H9 (cell line): ENCODE measurements around the gene FBXL7. TPM values are rescaled to one million over a fixed set of nuclear protein-coding genes. Genes with fewer than 3 reads are reported as not detected.

ENCODE experiments used
- DNase-seq: peaks from one replicate; pipeline ENCODE4 v3.0.0-alpha.2; 2017
- H2AFZ ChIP-seq: one replicate; pipeline ENCODE4 v1.6.1; 2013; ENCODE audit warnings: mild to moderate bottlenecking, low read length, control low read depth, moderate library complexity
- H2AK5ac ChIP-seq: 2 replicates; pipeline ENCODE4 v1.6.1; 2013; ENCODE audit warnings: low read length, control low read depth, mixed read lengths; ENCODE audit not compliant: insufficient read length
- H2BK120ac ChIP-seq: one replicate; pipeline ENCODE4 v1.6.1; 2013; ENCODE audit warnings: low read depth, mild to moderate bottlenecking, low read length, control low read depth, inconsistent platforms; ENCODE audit not compliant: poor library complexity, severe bottlenecking
- H2BK12ac ChIP-seq: 2 replicates; pipeline ENCODE4 v1.6.1; 2013; ENCODE audit warnings: low read length, control low read depth, mixed read lengths, low read depth; ENCODE audit not compliant: insufficient read length
- H2BK15ac ChIP-seq: 2 replicates; pipeline ENCODE4 v1.6.1; 2013; ENCODE audit warnings: low read depth, low read length, control low read depth
- H2BK20ac ChIP-seq: one replicate; pipeline ENCODE4 v1.6.1; 2013; ENCODE audit warnings: low read depth, mild to moderate bottlenecking, low read length, control low read depth, inconsistent platforms; ENCODE audit not compliant: poor library complexity, severe bottlenecking
- H2BK5ac ChIP-seq: 2 replicates; pipeline ENCODE4 v1.6.1; 2013; ENCODE audit warnings: low read length, control low read depth, mixed read lengths; ENCODE audit not compliant: insufficient read length
- H3K14ac ChIP-seq: 2 replicates; pipeline ENCODE4 v1.6.1; 2013; ENCODE audit warnings: low read length, control low read depth; ENCODE audit not compliant: insufficient read depth
- H3K18ac ChIP-seq: 2 replicates; pipeline ENCODE4 v1.6.1; 2013; ENCODE audit warnings: low read depth, mild to moderate bottlenecking, mixed read lengths, low read length, control low read depth; ENCODE audit not compliant: insufficient read length
- H3K23ac ChIP-seq: 2 replicates; pipeline ENCODE4 v1.6.1; 2013; ENCODE audit warnings: low read length, control low read depth, mixed read lengths, low read depth; ENCODE audit not compliant: insufficient read length
- H3K23me2 ChIP-seq: 2 replicates; pipeline ENCODE4 v1.6.1; 2013; ENCODE audit warnings: low read depth, mild to moderate bottlenecking, mixed read lengths, low read length, control low read depth; ENCODE audit not compliant: insufficient read length, poor library complexity, severe bottlenecking
- H3K27ac ChIP-seq: 2 replicates; pipeline ENCODE4 v1.5.1; 2013; ENCODE audit warnings: low read length, control low read depth, mixed read lengths, low read depth; ENCODE audit not compliant: insufficient read length
- H3K27me3 ChIP-seq: 2 replicates; pipeline ENCODE4 v1.6.1; 2013; ENCODE audit warnings: low read length, control low read depth, inconsistent platforms; ENCODE audit not compliant: insufficient read depth
- H3K4ac ChIP-seq: 2 replicates; pipeline ENCODE4 v1.6.1; 2013; ENCODE audit warnings: low read depth, mild to moderate bottlenecking, control low read depth, inconsistent platforms, low read length, moderate library complexity
- H3K4me1 ChIP-seq: 2 replicates; pipeline ENCODE4 v1.6.1; 2013; ENCODE audit warnings: low read length, control low read depth, inconsistent platforms; ENCODE audit not compliant: insufficient read depth
- H3K4me2 ChIP-seq: 2 replicates; pipeline ENCODE4 v1.6.1; 2013; ENCODE audit warnings: low read length, control low read depth, mixed read lengths; ENCODE audit not compliant: insufficient read length, insufficient read depth
- H3K56ac ChIP-seq: 2 replicates; pipeline ENCODE4 v1.6.1; 2013; ENCODE audit warnings: low read depth, mild to moderate bottlenecking, mixed read lengths, low read length, control low read depth; ENCODE audit not compliant: insufficient read length
- H3K79me1 ChIP-seq: 2 replicates; pipeline ENCODE4 v1.6.1; 2013; ENCODE audit warnings: low read depth, mild to moderate bottlenecking, moderate library complexity, low read length, control low read depth, inconsistent platforms; ENCODE audit not compliant: insufficient read depth, poor library complexity, severe bottlenecking
- H3K79me2 ChIP-seq: 2 replicates; pipeline ENCODE4 v1.6.1; 2013; ENCODE audit warnings: low read length, control low read depth, inconsistent platforms; ENCODE audit not compliant: insufficient read depth
- H3K9ac ChIP-seq: 2 replicates; pipeline ENCODE4 v1.6.1; 2013; ENCODE audit warnings: low read length, control low read depth, mixed read lengths; ENCODE audit not compliant: insufficient read length; ENCODE audit errors: extremely low read depth
- H3K9me3 ChIP-seq: one replicate; pipeline ENCODE4 v1.6.1; 2013; ENCODE audit warnings: low read depth, low read length, inconsistent platforms; ENCODE audit not compliant: control insufficient read depth
- H3T11ph ChIP-seq: one replicate; pipeline ENCODE4 v1.6.1; 2013; ENCODE audit warnings: mild to moderate bottlenecking, low read length, control low read depth, inconsistent platforms
- H4K20me1 ChIP-seq: one replicate; pipeline ENCODE4 v1.6.1; 2013; ENCODE audit not compliant: control insufficient read depth, insufficient read length, insufficient read depth
- H4K5ac ChIP-seq: 2 replicates; pipeline ENCODE4 v1.6.1; 2013; ENCODE audit warnings: low read depth, mild to moderate bottlenecking, mixed read lengths, low read length, control low read depth; ENCODE audit not compliant: insufficient read length
- H4K8ac ChIP-seq: replicated peaks from 2 replicates; pipeline ENCODE4 v1.6.1; 2013; ENCODE audit warnings: low read length, control low read depth, mixed read lengths, low read depth; ENCODE audit not compliant: insufficient read length
- H4K91ac ChIP-seq: 2 replicates; pipeline ENCODE4 v1.6.1; 2013; ENCODE audit warnings: low read depth, mild to moderate bottlenecking, moderate library complexity, mixed read lengths, low read length, control low read depth; ENCODE audit not compliant: insufficient read length
- H3K27ac Mint-ChIP-seq, 3 experiments: 2 replicates in 2 of 3; 3 replicates in 1 of 3; pipeline ENCODE4 v1.8.0; 2020 to 2021; ENCODE audit warnings: mixed read lengths in 3 of 3, mild to moderate bottlenecking in 1 of 3, moderate library complexity in 1 of 3
- H3K27me3 Mint-ChIP-seq: 2 replicates; pipeline ENCODE4 v1.8.0; 2021; ENCODE audit warnings: low read depth, mild to moderate bottlenecking, moderate library complexity, mixed read lengths
- H3K36me3 Mint-ChIP-seq, 3 experiments: 2 replicates in 2 of 3; 3 replicates in 1 of 3; pipeline ENCODE4 v1.8.0; 2020 to 2021; ENCODE audit warnings: low read depth in 3 of 3, mixed read lengths in 3 of 3; ENCODE audit not compliant: insufficient read depth in 1 of 3
- H3K4me1 Mint-ChIP-seq, 2 experiments: 2 replicates each; pipeline ENCODE4 v1.8.0; 2020; ENCODE audit warnings: mixed read lengths in 2 of 2
- H3K4me3 Mint-ChIP-seq, 2 experiments: 2 replicates in 1 of 2; 3 replicates in 1 of 2; pipeline ENCODE4 v1.8.0; 2020 to 2021; ENCODE audit warnings: mild to moderate bottlenecking in 2 of 2, mixed read lengths in 2 of 2, moderate library complexity in 1 of 2
- H3K9me3 Mint-ChIP-seq, 2 experiments: 2 replicates in 1 of 2; 3 replicates in 1 of 2; pipeline ENCODE4 v1.8.0; 2020; ENCODE audit warnings: mild to moderate bottlenecking in 2 of 2, mixed read lengths in 2 of 2, moderate library complexity in 1 of 2
- CTCF ChIP-seq: fragments of 200-600 bp; sonication (generic); conservative IDR thresholded peaks from 3 replicates; pipeline ENCODE4 v1.8.0; 2021; ENCODE audit warnings: antibody characterized with exemption, mild to moderate bottlenecking
- WGBS: extraction: QIAGEN DNeasy Blood & Tissue Kit; methylation state at CpG from one replicate; pipeline ENCODE4 v1.1.7; 2013; ENCODE audit warnings: missing lambda C conversion rate, low lambda C conversion rate, mixed read lengths; ENCODE audit not compliant: insufficient read length; ENCODE audit errors: extremely low coverage; 5-methylcytosine and 5-hydroxymethylcytosine counted together
- total RNA-seq: library from RNA; stranded (reverse); gene quantifications from 2 replicates; pipeline ENCODE4 v1.2.1, GENCODE V29; 2021

The FBXL7 gene
- total RNA-seq, 1 experiment from 2014 or later: 14.6 TPM

- Mint-ChIP-seq H3K4me3 (no peak overlapping the region), H3K27ac (peak overlapping the region in 1 of 3 experiments; percentile 50; a peak in 2 of 7 replicates), H3K4me1 (peaks cover 30 to 32% of the 10 kb centered on the region in 2 experiments), H3K9me3 (no peaks in the 10 kb centered on the region; a peak in 1 of 5 replicates), H3K27me3 (no peaks in the 10 kb centered on the region), H3K36me3 (peaks cover 0 to 1% (median 0%) of the 10 kb centered on the region in 3 experiments; a peak in 1 of 7 replicates)
- Histone ChIP-seq H2AFZ (no peak overlapping the region), H3K9ac (no peak overlapping the region), H3K23ac (no peak overlapping the region), H3K4ac (no peak overlapping the region), H3K23me2 (no peaks in the 10 kb centered on the region), H2BK5ac (no peak overlapping the region), H2BK120ac (no peak overlapping the region), H3K18ac (no peak overlapping the region), H4K20me1 (no peaks in the 10 kb centered on the region), H3K79me2 (peaks cover 2% of the 10 kb centered on the region; the same call in 1 of the 2 replicates), H3K9me3 (no peaks in the 10 kb centered on the region), H3T11ph (no peak overlapping the region), H3K56ac (no peak overlapping the region), H2BK12ac (no peak overlapping the region), H3K27ac (no peak overlapping the region), H3K14ac (no peak overlapping the region), H2BK15ac (no peak overlapping the region), H3K4me1 (peaks cover 4% of the 10 kb centered on the region; the same call in 1 of the 2 replicates), H4K5ac (no peak overlapping the region), H4K8ac (no peak overlapping the region), H2AK5ac (no peak overlapping the region), H3K4me2 (no peak overlapping the region), H3K79me1 (no peaks in the 10 kb centered on the region), H2BK20ac (no peak overlapping the region), H3K27me3 (no peaks in the 10 kb centered on the region), H4K91ac (no peak overlapping the region)
- no peak for DNase-seq
- no CpG with 5 or more reads among the region's 2 CpGs for whole genome bisulfite sequencing
- no peak for TF ChIP-seq CTCF
Observed at GRCh38 chr5:15694696-15695214, 194.8 kb downstream of the FBXL7 start.
